PFSK-1 (cell line): ENCODE data around the gene DAAM1.

Experiments used
- FOXP2 ChIP-seq: optimal IDR thresholded peaks from 2 replicates; pipeline ENCODE3; 2011; ENCODE audit warnings: borderline replicate concordance, control low read depth, inconsistent platforms; ENCODE audit not compliant: insufficient read depth; ENCODE audit errors: extremely low read length, extremely low read depth
- POLR2AphosphoS5 ChIP-seq: IDR thresholded peaks from 2 replicates; pipeline ENCODE4 v1.6.1; 2012; ENCODE audit warnings: low read depth, mild to moderate bottlenecking, control low read depth, low read length, moderate library complexity
- SIN3A ChIP-seq: IDR thresholded peaks from 2 replicates; pipeline ENCODE4 v1.6.1; 2012; ENCODE audit warnings: mild to moderate bottlenecking, low read length, moderate library complexity, borderline replicate concordance; ENCODE audit not compliant: insufficient read depth
- TAF1 ChIP-seq: IDR thresholded peaks from 2 replicates; pipeline ENCODE4 v1.6.1; 2012; ENCODE audit warnings: low read length, control low read depth, borderline replicate concordance; ENCODE audit not compliant: insufficient read depth
- TF ChIP-seq, protein P1 (sequence below), 2 experiments: IDR thresholded peaks; 2 replicates each; pipeline versions ENCODE4 v1.6.1 to v1.8.0; 2011 to 2012; ENCODE audit warnings: low read depth in 2 of 2, low read length in 2 of 2, control low read depth in 1 of 2, inconsistent platforms in 1 of 2, mild to moderate bottlenecking in 1 of 2, moderate library complexity in 1 of 2; ENCODE audit not compliant: insufficient read depth in 1 of 2

Gene DAAM1

DNA sequence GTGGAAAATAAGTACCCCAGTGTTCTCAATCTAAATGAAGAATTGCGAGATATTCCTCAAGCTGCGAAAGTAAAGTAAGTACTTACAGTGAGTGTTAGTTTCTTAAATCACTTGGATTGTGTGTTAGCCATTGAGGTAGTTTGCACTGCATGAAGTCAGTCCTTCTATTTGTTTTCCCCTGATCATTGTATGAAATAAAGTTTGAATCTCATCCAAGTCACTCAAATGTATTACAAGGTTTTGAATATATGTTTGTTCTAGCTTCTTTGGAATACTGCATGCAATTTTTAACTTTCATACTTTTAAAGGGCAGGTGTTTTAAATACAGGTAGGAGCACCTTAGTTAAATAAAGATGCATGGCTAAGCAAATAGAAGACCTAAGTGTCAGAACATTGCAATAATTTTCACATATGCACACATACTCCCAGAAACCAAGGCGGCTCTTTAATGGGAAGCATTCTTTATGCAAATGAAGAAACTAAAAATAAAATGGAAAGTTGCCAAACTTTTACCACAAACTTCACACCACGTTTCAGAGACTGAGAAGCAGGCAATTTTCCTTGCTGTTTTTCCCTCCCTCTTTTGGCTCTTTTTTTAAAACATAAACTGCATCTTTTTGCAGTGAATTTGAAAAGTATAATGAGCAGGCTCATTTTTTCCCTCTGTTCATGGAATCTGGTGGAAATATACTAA, 171.1 kb downstream of the DAAM1 start:
- TF ChIP-seq TAF1 (no peak), SIN3A (no peak), POLR2AphosphoS5 (no peak), FOXP2 (no peak)
- TF ChIP-seq, protein P1, sequence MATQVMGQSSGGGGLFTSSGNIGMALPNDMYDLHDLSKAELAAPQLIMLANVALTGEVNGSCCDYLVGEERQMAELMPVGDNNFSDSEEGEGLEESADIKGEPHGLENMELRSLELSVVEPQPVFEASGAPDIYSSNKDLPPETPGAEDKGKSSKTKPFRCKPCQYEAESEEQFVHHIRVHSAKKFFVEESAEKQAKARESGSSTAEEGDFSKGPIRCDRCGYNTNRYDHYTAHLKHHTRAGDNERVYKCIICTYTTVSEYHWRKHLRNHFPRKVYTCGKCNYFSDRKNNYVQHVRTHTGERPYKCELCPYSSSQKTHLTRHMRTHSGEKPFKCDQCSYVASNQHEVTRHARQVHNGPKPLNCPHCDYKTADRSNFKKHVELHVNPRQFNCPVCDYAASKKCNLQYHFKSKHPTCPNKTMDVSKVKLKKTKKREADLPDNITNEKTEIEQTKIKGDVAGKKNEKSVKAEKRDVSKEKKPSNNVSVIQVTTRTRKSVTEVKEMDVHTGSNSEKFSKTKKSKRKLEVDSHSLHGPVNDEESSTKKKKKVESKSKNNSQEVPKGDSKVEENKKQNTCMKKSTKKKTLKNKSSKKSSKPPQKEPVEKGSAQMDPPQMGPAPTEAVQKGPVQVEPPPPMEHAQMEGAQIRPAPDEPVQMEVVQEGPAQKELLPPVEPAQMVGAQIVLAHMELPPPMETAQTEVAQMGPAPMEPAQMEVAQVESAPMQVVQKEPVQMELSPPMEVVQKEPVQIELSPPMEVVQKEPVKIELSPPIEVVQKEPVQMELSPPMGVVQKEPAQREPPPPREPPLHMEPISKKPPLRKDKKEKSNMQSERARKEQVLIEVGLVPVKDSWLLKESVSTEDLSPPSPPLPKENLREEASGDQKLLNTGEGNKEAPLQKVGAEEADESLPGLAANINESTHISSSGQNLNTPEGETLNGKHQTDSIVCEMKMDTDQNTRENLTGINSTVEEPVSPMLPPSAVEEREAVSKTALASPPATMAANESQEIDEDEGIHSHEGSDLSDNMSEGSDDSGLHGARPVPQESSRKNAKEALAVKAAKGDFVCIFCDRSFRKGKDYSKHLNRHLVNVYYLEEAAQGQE (IDR thresholded peaks at IDR 0.05; ENCODE audit: insufficient read depth in 1 of 2, low read depth in 2 of 2, low read length in 2 of 2), result no peak

DNA sequence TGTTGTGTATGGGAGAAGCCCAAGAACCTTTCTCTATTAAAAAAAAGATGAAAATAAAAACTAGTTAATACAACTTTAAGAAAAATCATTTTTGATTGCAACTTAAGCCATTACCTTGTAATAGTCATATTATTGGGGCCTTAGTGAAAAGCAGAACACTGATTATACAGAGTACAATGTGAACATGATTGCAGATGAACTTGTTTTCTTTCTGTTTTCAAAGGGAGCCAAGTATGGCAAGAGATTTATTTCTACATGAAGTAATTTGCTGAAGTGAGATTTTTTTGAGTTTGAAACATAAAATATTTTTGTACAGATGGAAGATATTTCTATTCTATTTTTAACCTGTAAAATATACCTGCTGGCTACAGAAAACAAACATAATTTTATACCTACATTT, 171.8 kb downstream of the DAAM1 start:
- TF ChIP-seq SIN3A (no peak), POLR2AphosphoS5 (no peak), TAF1 (no peak), FOXP2 (no peak)
- TF ChIP-seq, protein P1 (IDR thresholded peaks at IDR 0.05; ENCODE audit: insufficient read depth in 1 of 2, low read depth in 2 of 2, low read length in 2 of 2), result no peak

DNA sequence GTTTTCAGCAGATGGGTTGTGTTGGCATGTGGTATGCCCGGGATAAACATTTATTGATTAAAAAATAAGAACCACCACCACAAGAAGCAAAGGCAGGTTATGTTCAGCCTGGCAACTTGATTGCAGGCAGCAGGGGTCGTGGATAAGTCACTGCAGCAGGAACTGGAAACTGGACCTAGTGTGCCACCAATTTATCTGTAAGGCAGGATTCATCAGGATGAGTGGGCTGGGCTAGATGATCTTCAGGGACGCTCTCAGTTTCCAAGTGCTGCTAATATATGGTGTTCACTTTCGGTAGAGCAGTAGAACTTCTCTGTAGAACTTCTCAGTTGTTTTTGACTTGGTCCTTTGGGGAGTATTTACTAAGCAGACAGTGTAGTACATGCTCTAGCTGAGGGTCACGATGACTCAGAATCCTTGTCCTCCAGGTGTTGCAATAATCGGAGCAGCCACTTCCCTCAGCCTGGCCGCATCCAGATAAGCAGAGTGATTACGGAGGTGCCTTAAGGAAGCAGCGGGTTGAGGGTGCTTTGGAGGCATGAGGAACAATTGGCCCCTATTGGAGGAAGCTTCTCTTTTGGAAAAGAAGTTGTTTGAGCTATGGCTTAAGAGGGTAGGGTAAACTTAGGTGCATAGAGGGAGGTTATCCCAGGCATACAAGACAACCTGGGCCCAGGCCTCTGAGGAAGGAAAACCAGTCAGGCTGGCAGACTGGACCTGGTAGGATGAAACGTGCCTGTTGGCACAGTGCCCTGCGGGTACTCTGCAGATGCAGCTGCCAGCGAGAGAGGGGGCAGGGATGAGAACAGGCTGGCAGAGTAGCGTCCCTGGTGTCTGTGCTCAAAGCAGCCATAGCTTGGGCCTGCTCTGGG, 172.7 kb downstream of the DAAM1 start:
- TF ChIP-seq SIN3A (no peak), FOXP2 (no peak), POLR2AphosphoS5 (no peak), TAF1 (no peak)
- TF ChIP-seq, protein P1 (IDR thresholded peaks at IDR 0.05; ENCODE audit: insufficient read depth in 1 of 2, low read depth in 2 of 2, low read length in 2 of 2), result no peak

DNA sequence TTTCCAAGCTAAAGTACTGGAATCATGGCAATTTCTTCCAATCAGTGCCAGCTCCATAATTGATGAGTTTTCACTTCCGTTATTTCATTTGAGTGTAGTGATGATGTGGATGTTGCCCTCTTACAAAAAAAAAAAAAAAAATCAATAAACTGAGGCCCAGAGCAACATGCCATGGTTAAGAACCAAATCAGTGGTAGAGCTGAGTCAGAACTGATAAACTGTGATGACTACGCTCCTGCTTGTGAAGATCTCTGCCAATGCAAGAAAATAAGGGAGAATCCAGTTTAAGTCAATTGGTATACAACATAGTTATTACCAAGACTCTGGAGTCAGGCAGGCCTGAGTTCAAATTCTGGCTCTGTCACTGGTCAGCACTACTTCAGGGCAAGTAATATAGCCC, 174.0 kb downstream of the DAAM1 start:
- TF ChIP-seq TAF1 (no peak), FOXP2 (no peak)

DNA sequence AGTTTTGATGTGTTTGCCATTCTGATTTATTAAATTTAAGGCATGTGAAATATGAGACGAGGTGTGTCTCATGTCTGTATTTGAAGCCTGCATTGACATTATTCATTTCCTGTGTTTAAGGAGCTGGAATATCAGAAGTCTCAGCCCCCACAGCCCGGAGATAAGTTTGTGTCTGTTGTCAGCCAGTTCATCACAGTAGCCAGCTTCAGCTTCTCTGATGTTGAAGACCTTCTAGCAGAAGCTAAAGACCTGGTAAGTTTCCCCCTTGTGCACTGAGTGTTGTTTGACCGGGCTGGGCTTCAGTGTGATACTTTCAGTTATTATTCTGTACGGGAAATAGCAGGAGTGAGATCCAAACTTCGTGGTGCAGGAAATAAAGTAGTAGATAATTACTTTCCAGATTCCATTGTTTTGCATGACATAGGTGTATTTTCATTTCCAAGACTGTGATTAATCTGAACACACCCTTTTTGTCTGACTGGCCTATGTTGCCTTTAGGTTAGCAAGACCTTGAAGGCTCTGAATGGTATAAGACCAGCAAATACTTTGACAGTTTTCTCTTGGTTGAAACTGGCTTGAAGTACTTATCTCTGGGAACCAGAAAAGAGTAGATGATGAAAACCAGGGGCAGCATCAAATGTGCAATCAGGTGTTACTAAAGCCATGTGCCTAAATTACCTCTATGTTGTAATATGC, 175.2 kb downstream of the DAAM1 start:
- no peak for TF ChIP-seq POLR2AphosphoS5
- no peak for TF ChIP-seq FOXP2
- TF ChIP-seq, protein P1 (IDR thresholded peaks at IDR 0.05; ENCODE audit: insufficient read depth in 1 of 2, low read depth in 2 of 2, low read length in 2 of 2), result no peak
- no peak for TF ChIP-seq TAF1
- TF ChIP-seq SIN3A, result no peak
